DOHH2 (cell line): ENCODE results near the gene SEM1.
"Not testable (repeated sequence)": the region's sequence is repeated elsewhere in the genome, so short reads cannot be mapped to it uniquely, and the experiment has no call there.

Experiments used
- H3F3A ChIP-seq: fragments of 200-600 bp; sonication (generic), shearing (Covaris generic); 2 replicates; pipeline ENCODE4 v1.6.0; 2016; ENCODE audit warnings: antibody characterized with exemption, mild to moderate bottlenecking; ENCODE audit not compliant: control insufficient read depth, insufficient read depth
- H3K27ac ChIP-seq: fragments of 200-600 bp; sonication (generic); 2 replicates; pipeline ENCODE4 v1.5.1; 2014; ENCODE audit warnings: low read depth, mild to moderate bottlenecking, low read length, moderate library complexity
- H3K27me3 ChIP-seq: fragments of 200-600 bp; sonication (generic); 2 replicates; pipeline ENCODE4 v1.6.1; 2014; ENCODE audit warnings: mild to moderate bottlenecking, low read length, mixed read lengths; ENCODE audit not compliant: control insufficient read depth
- H3K36me3 ChIP-seq: fragments of 200-600 bp; sonication (generic); 2 replicates; pipeline ENCODE4 v1.6.1; 2014; ENCODE audit warnings: mild to moderate bottlenecking, low read length, moderate library complexity, mixed read lengths; ENCODE audit not compliant: control insufficient read depth
- H3K4me1 ChIP-seq: fragments of 200-600 bp; sonication (generic); 2 replicates; pipeline ENCODE4 v1.6.1; 2014; ENCODE audit warnings: mild to moderate bottlenecking, low read length, mixed read lengths; ENCODE audit not compliant: control insufficient read depth
- H3K4me2 ChIP-seq: fragments of 200-600 bp; sonication (generic); 2 replicates; pipeline ENCODE4 v1.6.0; 2014; ENCODE audit warnings: mild to moderate bottlenecking, low read length, moderate library complexity
- H3K4me3 ChIP-seq: fragments of 200-600 bp; sonication (generic); 2 replicates; pipeline ENCODE4 v1.5.1; 2014; ENCODE audit warnings: mild to moderate bottlenecking, low read length, mixed read lengths
- H3K79me2 ChIP-seq: fragments of 200-600 bp; sonication (generic); 2 replicates; pipeline ENCODE4 v1.6.1; 2014; ENCODE audit warnings: mild to moderate bottlenecking, low read length, mixed read lengths; ENCODE audit not compliant: control insufficient read depth
- H3K9me2 ChIP-seq: fragments of 200-600 bp; sonication (generic); replicated peaks from 2 replicates; pipeline ENCODE4 v1.6.1; 2014; ENCODE audit warnings: mild to moderate bottlenecking, low read length, mixed read lengths; ENCODE audit not compliant: control insufficient read depth
- H3K9me3 ChIP-seq: fragments of 200-600 bp; sonication (generic); 2 replicates; pipeline ENCODE4 v1.6.1; 2014; ENCODE audit warnings: antibody characterized with exemption, low read length, mixed read lengths; ENCODE audit not compliant: control insufficient read depth, insufficient read depth
- H4K20me1 ChIP-seq: fragments of 200-600 bp; sonication (generic); 2 replicates; pipeline ENCODE4 v1.6.0; 2014; ENCODE audit warnings: low read depth, mild to moderate bottlenecking, antibody characterized with exemption, low read length, moderate library complexity; ENCODE audit not compliant: control insufficient read depth, insufficient read depth
- CTCF ChIP-seq: fragments of 200-600 bp; sonication (generic); IDR thresholded peaks from one replicate; pipeline ENCODE4 v1.5.1; 2014; ENCODE audit warnings: antibody characterized with exemption, mild to moderate bottlenecking, low read depth, low read length; ENCODE audit not compliant: poor library complexity, severe bottlenecking
- EZH2phosphoT487 ChIP-seq: fragments of 200-600 bp; sonication (generic); IDR thresholded peaks from 2 replicates; pipeline ENCODE4 v1.6.1; 2017; ENCODE audit warnings: borderline replicate concordance, mild to moderate bottlenecking, antibody characterized with exemption, low read length, moderate library complexity, mixed read lengths

The SEM1 gene

GRCh38 chr7:96699219-96699871 lies 10.3 kb downstream of the SEM1 start:
- Histone ChIP-seq H3K79me2 (peaks cover 98% of the 10 kb centered on the region), H3K27me3 (no peaks in the 10 kb centered on the region), H3K4me1 (no peaks in the 10 kb centered on the region), H3K36me3 (peaks cover 39% of the 10 kb centered on the region), H3K9me3 (no peaks in the 10 kb centered on the region), H3K4me3 (no peak overlapping the region), H3K27ac (no peak overlapping the region), H3K4me2 (no peak overlapping the region), H3F3A (0 out of 2 replicates have a peak, but pooled peaks cover 2% of the 10 kb centered on the region), H3K9me2 (no peaks in the 10 kb centered on the region), H4K20me1 (peaks cover under 1% of the 10 kb centered on the region; the same call in 1 of the 2 replicates)
- TF ChIP-seq CTCF (no peak), EZH2phosphoT487 (no peak)

- peaks cover 40% of the 10 kb centered on the region for H3K36me3 ChIP-seq
- not testable (repeated sequence) for H3K4me2 ChIP-seq, H3K9me2 ChIP-seq, H3K4me1 ChIP-seq, H3F3A ChIP-seq, H3K27ac ChIP-seq, H4K20me1 ChIP-seq, H3K27me3 ChIP-seq, H3K9me3 ChIP-seq, H3K4me3 ChIP-seq
- peaks cover 94% of the 10 kb centered on the region for H3K79me2 ChIP-seq
Measured at GRCh38 chr7:96698449-96698848, 11.2 kb downstream of the SEM1 start.

- Histone ChIP-seq H3K79me2 (peaks cover 91% of the 10 kb centered on the region), H3K27ac (no peak overlapping the region), H3K9me2 (no peaks in the 10 kb centered on the region), H3K4me3 (no peak overlapping the region), H3K27me3 (no peaks in the 10 kb centered on the region), H3K9me3 (no peaks in the 10 kb centered on the region), H3F3A (0 out of 2 replicates have a peak, but pooled peaks cover 2% of the 10 kb centered on the region), H3K4me1 (no peaks in the 10 kb centered on the region), H3K36me3 (peaks cover 41% of the 10 kb centered on the region), H4K20me1 (peaks cover 4% of the 10 kb centered on the region; the same call in 1 of the 2 replicates), H3K4me2 (no peak overlapping the region)
- no peak for TF ChIP-seq CTCF
- no peak for TF ChIP-seq EZH2phosphoT487
Measured at GRCh38 chr7:96697822-96698221, 11.8 kb downstream of the SEM1 start.

- H3K27me3 ChIP-seq = no peaks in the 10 kb centered on the region
- peaks cover 86% of the 10 kb centered on the region for H3K79me2 ChIP-seq
- 0 out of 2 replicates have a peak, but pooled peaks cover 2% of the 10 kb centered on the region for H3F3A ChIP-seq
- H3K9me3 ChIP-seq = no peaks in the 10 kb centered on the region
- no peaks in the 10 kb centered on the region for H3K9me2 ChIP-seq
- H4K20me1 ChIP-seq = peaks cover 4% of the 10 kb centered on the region; the same call in 1 of the 2 replicates
- no peak overlapping the region for H3K4me3 ChIP-seq
- no peak for TF ChIP-seq EZH2phosphoT487
- no peak for TF ChIP-seq CTCF
- H3K4me2 ChIP-seq = no peak overlapping the region
- H3K27ac ChIP-seq = no peak overlapping the region
- peaks cover 44% of the 10 kb centered on the region for H3K36me3 ChIP-seq
- H3K4me1 ChIP-seq = no peaks in the 10 kb centered on the region
Measured at GRCh38 chr7:96695581-96695980, 14.1 kb downstream of the SEM1 start.
